Prostate gland (tissue), 2 donors: ENCODE measurements around the gene ISOC1.

Experiments used
- POLR2A ChIP-seq: fragments of 450-650 bp; IDR thresholded peaks from one replicate; pipeline ENCODE4 v1.6.1; 2016; ENCODE audit warnings: antibody characterized with exemption, mild to moderate bottlenecking
- POLR2AphosphoS5 ChIP-seq: sonication (generic); formaldehyde crosslinking; IDR thresholded peaks from one replicate; pipeline ENCODE4 v1.6.1; 2017; ENCODE audit warnings: antibody characterized with exemption
- TF ChIP-seq, protein P1 (sequence below), 4 experiments: fragments of 200-600 bp in 2 of 4; fragments of 450-650 bp in 2 of 4; sonication (generic) in 2 of 4; IDR thresholded peaks; 1 replicate in 3 of 4; 2 replicates in 1 of 4; pipeline ENCODE4 v1.5.1; 2016 to 2019; ENCODE audit warnings: antibody characterized with exemption in 4 of 4, mild to moderate bottlenecking in 2 of 4, moderate library complexity in 2 of 4

DNA sequence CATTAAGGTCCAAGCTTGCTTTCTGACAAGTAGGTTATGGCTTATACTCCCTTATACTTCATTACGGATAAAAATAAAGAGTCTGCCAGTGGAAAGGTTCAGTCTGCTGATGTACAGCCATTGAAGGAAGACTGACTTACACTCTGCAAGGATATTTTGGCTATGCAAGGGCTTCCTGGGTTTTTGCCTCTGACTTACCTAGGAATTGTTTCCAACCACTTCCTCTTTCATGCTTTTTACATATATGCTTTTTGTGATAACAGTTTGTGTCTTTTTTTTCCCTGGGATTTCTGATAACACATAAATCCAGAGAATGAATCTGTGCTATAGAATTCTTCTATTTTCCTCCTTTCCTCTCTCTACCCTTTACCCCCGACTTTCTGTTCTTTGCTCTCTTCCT is 16.8 kb downstream of the ISOC1 start:
- TF ChIP-seq POLR2AphosphoS5 (no peak), POLR2A (no peak)
- TF ChIP-seq, protein P1, sequence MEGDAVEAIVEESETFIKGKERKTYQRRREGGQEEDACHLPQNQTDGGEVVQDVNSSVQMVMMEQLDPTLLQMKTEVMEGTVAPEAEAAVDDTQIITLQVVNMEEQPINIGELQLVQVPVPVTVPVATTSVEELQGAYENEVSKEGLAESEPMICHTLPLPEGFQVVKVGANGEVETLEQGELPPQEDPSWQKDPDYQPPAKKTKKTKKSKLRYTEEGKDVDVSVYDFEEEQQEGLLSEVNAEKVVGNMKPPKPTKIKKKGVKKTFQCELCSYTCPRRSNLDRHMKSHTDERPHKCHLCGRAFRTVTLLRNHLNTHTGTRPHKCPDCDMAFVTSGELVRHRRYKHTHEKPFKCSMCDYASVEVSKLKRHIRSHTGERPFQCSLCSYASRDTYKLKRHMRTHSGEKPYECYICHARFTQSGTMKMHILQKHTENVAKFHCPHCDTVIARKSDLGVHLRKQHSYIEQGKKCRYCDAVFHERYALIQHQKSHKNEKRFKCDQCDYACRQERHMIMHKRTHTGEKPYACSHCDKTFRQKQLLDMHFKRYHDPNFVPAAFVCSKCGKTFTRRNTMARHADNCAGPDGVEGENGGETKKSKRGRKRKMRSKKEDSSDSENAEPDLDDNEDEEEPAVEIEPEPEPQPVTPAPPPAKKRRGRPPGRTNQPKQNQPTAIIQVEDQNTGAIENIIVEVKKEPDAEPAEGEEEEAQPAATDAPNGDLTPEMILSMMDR (IDR thresholded peaks at IDR 0.05) = no peak
